ENCODE data around the gene RAPGEF1.

Gene RAPGEF1

GRCh38 chr9:131748411-131748955 is 8.6 kb upstream of the RAPGEF1 start:
- DNase-seq, result peak; percentile 59

GRCh38 chr9:131747352-131747751 is 7.5 kb upstream of the RAPGEF1 start:
- DNase-seq, result peak; percentile 56

GRCh38 chr9:131745610-131746009 is 5.7 kb upstream of the RAPGEF1 start:
- DNase-seq, result no peak

- DNase-seq, result no peak
Measured at GRCh38 chr9:131744720-131745201, 4.9 kb upstream of the RAPGEF1 start.

DNA sequence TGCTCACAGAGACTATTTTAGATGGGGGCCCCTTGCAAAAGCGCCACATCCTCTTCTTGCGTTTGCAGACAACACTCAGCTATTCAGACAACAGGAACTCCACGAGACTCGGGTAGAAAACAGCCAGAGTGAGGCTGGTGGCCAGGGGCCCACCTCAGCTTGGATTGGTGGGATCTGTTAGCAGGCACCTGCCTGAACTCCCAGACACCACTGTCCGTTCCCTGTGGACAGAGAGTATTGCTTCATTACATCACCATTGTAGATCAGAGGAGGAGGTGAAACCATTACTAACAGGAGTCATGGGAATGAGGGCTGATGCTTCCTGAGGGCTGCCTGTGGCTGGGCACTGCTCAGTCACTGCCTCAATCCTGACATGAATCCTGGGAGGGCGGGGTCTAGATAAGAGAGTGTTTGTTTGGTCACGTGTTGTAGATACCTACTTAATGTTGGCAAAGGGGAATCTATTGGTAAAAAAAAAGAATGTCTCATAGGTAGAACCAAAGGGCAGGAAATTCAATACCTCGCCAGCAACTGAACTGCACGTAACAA is 4.4 kb upstream of the RAPGEF1 start:
- no peak for DNase-seq

- no peak for DNase-seq
Measured at GRCh38 chr9:131743501-131743900, 3.6 kb upstream of the RAPGEF1 start.

GRCh38 chr9:131743096-131743495 is 3.2 kb upstream of the RAPGEF1 start:
- no peak for DNase-seq

DNA sequence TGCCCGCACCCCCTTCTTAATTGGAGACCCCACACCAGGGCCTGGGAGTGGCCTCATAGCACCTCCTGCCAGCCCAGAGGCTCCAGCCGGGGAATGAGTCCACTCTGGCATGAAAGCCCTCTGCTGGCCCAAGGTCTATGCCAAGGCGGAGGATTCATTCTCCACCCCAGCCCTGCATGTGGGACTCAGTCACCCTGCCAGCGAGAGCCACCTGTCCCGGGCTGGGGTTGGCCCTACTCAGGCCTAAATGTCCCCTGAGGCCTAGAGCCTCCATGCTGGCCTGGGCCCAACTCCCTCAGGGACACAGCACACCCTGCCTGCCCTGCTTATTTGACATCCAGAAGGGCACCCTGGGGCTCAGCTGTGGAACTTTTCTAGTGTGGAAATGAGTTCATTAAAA is 1.0 kb upstream of the RAPGEF1 start:
- DNase-seq, result no peak

DNA sequence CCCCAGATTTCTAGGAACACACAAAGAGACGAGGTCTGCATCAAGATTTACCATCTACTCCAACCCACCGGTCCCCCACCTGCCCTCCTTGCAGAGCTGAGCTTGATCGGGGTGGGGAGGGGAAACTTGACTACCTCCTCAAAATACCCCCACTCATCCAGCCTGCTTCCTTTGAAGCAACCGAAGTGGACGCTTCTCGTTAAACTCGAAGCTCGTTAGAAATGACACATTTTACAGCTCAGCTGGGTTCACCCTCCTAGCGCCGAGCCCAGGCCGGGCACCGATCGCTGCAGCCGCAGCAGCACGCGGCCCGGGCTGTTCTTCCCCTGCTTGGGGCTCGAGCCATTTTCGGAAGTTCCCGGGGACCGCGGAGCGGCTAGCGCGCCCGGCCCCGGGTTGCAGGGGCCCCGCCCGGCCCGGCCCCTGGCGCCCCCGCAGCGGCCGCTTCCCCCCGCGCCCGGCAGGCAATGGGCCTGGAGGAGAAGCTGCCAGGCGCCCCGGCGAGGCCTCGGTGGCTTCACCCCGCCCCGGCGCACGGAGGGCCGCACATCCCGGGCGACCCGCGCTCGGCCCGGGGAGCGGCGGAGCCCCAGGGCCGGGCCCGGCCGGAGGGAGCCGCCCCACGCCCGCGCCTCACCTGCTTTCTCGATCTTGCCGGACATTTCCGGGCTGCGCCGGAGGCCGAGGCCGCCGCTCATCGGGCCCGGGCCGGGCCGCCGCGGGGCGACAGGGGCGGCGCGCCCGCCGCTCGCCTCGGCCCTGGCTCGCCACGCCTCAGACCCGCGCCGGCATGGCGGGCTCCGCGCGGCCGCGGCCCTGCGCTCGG is 530 bp downstream of the RAPGEF1 start:
- no peak for DNase-seq

GRCh38 chr9:131738293-131739132 is 1.4 kb downstream of the RAPGEF1 start:
- no peak for DNase-seq

DNA sequence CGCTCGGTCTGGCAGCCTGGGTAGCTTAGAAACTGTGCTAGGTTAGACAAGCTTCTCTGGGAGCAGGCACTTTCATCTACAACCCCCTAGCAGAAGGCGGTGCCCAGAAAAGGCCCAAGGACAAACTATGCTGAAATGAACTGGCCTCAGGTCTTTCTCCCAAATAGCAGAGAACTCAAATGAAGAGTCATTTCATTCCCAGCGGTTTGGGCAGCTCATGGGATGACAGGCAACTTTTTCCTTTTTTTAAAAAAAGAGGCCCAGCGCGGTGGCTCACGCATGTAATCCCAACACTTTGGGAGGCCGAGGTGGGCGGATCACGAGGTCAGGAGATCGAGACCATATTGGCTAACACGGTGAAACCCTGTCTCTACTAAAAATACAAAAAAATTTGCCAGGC is 2.5 kb downstream of the RAPGEF1 start:
- DNase-seq, result no peak

- no peak for DNase-seq
Measured at GRCh38 chr9:131736431-131736830, 3.4 kb downstream of the RAPGEF1 start.

DNA sequence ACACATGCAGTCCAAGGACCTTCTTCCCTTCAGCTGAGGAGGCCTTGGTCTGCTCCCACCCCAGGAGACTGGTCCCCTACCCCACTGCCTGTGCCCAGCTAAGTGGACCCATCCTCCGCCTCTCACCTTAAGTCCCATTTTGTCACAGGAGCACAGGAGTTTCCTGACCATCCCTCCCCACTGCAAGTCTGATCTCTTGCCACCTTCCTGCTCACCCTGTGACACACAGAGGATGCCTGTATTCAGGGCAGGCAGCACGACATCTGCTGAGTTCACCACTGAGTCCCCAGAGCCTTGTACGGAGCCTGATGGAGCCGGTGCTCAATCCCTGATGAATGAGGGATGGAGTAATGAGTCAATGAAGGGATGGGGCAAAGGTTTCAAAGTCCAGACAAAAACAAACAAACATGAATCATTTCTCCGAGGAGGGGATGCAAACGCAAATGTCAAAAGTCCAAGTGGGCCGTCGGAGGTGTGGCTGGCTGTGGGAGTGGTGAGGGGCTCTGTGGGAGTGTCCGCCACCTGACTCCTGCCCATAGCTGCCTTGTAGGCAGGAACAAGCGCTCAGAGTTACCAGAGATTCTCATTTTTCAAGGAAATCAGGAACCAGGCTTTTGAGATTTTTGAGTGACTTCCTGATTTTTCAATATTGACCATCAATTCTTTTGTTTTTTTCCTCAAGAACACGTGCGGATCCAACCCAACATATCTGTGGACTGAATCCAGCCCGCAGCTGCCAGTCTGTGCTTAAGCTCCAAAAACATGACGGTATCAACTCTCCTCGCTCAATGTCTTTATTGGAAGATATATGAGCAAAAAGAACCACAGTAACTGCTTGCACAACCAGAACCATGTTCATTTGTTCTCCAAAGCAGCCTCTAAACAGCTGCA is 4.4 kb downstream of the RAPGEF1 start:
- no peak for DNase-seq

DNA sequence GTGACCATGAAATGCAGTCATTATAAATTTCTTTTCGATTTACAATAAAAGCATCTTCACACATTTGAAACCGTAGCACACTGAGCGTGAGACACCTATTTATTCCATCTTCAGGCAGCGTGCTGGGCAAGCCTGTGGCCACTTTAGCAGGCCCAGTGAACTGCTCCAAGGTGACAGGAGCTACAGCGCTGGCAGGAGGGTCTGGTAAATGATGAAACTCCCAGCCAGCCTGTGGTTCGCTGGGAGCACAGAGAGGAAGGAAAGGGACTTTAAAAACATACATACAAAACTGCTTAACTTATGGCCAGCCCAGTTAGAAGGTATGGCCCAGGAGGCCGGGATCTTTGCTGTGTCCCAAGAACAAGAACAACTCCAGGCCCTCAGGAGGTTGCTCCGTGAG is 5.1 kb downstream of the RAPGEF1 start:
- no peak for DNase-seq

DNA sequence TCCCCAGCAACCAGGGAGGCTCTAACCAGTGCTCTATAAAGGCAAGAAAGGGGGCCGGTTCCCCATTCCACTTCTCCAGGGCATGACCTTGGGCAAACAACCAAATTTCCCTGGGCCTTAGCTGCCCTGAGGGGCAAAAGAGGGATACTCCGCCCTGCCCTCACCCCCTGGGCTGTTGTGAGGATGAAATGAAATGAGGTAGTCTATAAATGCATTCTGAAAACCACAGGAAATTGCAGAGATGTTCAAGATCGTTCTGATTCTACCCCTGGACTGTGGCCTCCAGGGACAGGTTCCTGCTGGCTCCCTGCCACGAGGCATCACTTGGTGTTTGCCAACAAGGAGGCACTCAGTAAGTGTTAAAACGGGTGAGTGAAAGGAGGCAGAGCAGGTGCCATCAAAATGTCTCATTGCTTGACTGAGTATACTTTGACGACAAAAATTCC is 5.7 kb downstream of the RAPGEF1 start:
- no peak for DNase-seq

GRCh38 chr9:131733541-131734061 is 6.3 kb downstream of the RAPGEF1 start:
- DNase-seq, result no peak

DNA sequence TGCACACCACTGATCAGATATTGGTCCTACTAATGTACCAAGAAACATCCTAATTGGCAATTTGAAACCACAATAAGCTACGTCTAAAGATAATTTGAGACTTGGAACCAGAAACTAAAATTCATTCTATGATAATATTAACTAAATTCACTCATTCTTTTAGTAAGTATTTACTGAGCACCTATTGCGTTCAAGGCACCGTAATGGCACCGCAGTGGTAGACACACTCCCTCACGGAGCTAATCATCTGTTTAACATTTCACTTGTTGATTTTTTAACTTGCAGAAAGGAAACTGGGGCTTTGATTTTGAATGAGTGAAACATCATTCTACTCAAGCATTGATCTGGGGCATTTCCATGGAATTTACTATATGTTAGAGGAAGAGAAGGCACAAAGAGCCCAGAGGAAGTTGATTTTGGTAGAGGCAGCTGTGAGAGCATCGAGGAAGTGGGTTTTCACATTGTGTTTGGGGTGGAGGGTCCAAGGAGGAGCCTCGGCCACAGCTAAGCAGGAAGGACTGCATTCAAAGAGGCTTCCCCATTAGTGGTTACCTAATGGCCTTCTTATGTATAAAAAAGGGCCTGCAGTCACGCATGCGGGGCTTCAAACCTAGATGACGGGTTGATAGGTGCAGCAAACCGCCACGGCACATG is 7.1 kb downstream of the RAPGEF1 start:
- DNase-seq, result no peak

- no peak for DNase-seq
Measured at GRCh38 chr9:131732061-131732526, 7.8 kb downstream of the RAPGEF1 start.

GRCh38 chr9:131731644-131732043 is 8.2 kb downstream of the RAPGEF1 start:
- DNase-seq, result no peak

GRCh38 chr9:131731237-131731636 is 8.6 kb downstream of the RAPGEF1 start:
- DNase-seq, result no peak

DNA sequence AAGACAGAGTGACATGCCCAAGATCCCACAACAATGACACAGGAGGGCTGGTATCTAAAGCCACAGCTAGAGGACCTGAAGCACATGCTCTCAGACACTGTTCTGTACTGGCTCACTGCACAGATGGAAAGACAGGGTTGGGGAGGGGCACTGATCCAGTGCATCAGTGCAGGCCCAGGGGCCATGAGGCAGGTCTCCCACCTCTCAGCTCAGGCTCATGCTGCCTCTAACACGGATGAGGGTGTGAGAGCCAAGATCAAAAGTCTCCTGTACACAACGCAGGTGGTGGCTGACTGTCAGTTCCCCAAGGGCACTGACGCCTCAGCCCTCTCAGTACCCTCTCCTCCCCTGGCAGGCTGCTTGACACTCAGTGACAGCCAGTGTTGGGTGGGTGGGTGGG is 10.9 kb downstream of the RAPGEF1 start:
- DNase-seq, result no peak
